Germinal center (tissue), 1 donor: ENCODE results near the gene ASF1A.

Experiments
- DNase-seq: peaks from one replicate; pipeline ENCODE4 v3.0.0; 2012; ENCODE audit warnings: mixed read lengths, low spot score

Gene ASF1A

GRCh38 chr6:118881440-118882313 lies 12.3 kb upstream of the ASF1A start:
- DNase-seq = peak; percentile 38

- no peak for DNase-seq
These were observed 11.5 kb upstream of the ASF1A start for GRCh38 chr6:118882314-118882905.

GRCh38 chr6:118886641-118887040 lies 7.3 kb upstream of the ASF1A start:
- no peak for DNase-seq

GRCh38 chr6:118889163-118889562 lies 4.8 kb upstream of the ASF1A start:
- no peak for DNase-seq

GRCh38 chr6:118890997-118891790 lies 2.8 kb upstream of the ASF1A start:
- DNase-seq = peak; percentile 29

GRCh38 chr6:118892355-118892991 lies 1.5 kb upstream of the ASF1A start:
- no peak for DNase-seq

GRCh38 chr6:118893064-118893806 lies 717 bp upstream of the ASF1A start:
- DNase-seq = no peak

- DNase-seq = peak; percentile 80
These were observed 691 bp downstream of the ASF1A start for GRCh38 chr6:118894425-118895260.

GRCh38 chr6:118895261-118895560 lies 1.3 kb downstream of the ASF1A start:
- DNase-seq = no peak

GRCh38 chr6:118895859-118896258 lies 1.9 kb downstream of the ASF1A start:
- no peak for DNase-seq

- DNase-seq = peak; percentile 41
These were observed 2.6 kb downstream of the ASF1A start for GRCh38 chr6:118896339-118897136.

GRCh38 chr6:118897386-118897785 lies 3.4 kb downstream of the ASF1A start:
- no peak for DNase-seq

GRCh38 chr6:118899948-118900347 lies 6.0 kb downstream of the ASF1A start:
- DNase-seq = no peak

- no peak for DNase-seq
These were observed 8.8 kb downstream of the ASF1A start for GRCh38 chr6:118902726-118903125.

GRCh38 chr6:118903138-118903537 lies 9.2 kb downstream of the ASF1A start:
- DNase-seq = no peak

GRCh38 chr6:118903691-118904090 lies 9.7 kb downstream of the ASF1A start:
- no peak for DNase-seq

GRCh38 chr6:118905084-118905483 lies 11.1 kb downstream of the ASF1A start:
- DNase-seq = no peak

- no peak for DNase-seq
These were observed 11.9 kb downstream of the ASF1A start for GRCh38 chr6:118905851-118906250.

GRCh38 chr6:118908441-118908840 lies 14.5 kb downstream of the ASF1A start:
- DNase-seq = no peak

- no peak for DNase-seq
These were observed 18.7 kb downstream of the ASF1A start for GRCh38 chr6:118912646-118913045.
